Transverse colon (tissue), 3 donors: ENCODE data around the gene BAAT.

Experiments used
- POLR2A ChIP-seq: fragments of 450-650 bp; IDR thresholded peaks from one replicate; pipeline ENCODE4 v1.6.1; 2016; ENCODE audit warnings: antibody characterized with exemption, mild to moderate bottlenecking, moderate library complexity
- TF ChIP-seq, protein P1 (sequence below), 5 experiments: fragments of 200-600 bp in 3 of 5; fragments of 450-650 bp in 2 of 5; sonication (generic) in 3 of 5; IDR thresholded peaks; 1 replicate in 2 of 5; 2 replicates in 3 of 5; pipeline ENCODE4 v1.5.1; 2016 to 2017; ENCODE audit warnings: antibody characterized with exemption in 5 of 5, inconsistent platforms in 3 of 5, mild to moderate bottlenecking in 2 of 5, moderate library complexity in 1 of 5

DNA sequence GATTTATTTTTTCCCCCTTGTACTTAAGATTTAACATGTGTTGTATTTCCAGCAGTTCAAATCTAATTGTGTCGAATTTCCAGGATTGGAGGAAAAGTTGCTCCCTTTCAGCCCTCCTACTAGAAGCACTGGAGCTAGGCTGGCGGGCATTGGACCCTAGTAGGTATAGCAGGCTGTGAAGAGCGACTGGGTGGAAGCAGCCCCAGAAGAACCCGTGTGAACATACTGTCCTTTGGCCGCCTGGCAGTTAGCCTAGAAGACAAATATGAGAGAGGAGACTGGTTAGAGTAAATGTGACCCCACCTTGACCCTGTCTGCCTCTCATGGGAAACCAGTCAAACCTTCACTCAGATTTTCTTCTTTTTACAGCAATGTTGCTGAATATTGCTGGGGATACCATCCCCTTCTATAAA lies 36.9 kb upstream of the BAAT start:
- no peak for TF ChIP-seq POLR2A
- TF ChIP-seq, protein P1, sequence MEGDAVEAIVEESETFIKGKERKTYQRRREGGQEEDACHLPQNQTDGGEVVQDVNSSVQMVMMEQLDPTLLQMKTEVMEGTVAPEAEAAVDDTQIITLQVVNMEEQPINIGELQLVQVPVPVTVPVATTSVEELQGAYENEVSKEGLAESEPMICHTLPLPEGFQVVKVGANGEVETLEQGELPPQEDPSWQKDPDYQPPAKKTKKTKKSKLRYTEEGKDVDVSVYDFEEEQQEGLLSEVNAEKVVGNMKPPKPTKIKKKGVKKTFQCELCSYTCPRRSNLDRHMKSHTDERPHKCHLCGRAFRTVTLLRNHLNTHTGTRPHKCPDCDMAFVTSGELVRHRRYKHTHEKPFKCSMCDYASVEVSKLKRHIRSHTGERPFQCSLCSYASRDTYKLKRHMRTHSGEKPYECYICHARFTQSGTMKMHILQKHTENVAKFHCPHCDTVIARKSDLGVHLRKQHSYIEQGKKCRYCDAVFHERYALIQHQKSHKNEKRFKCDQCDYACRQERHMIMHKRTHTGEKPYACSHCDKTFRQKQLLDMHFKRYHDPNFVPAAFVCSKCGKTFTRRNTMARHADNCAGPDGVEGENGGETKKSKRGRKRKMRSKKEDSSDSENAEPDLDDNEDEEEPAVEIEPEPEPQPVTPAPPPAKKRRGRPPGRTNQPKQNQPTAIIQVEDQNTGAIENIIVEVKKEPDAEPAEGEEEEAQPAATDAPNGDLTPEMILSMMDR (IDR thresholded peaks at IDR 0.05), result no peak
